ENCODE data around the gene C3orf70.

GRCh38 chr3:185157347-185157746 lies 4.5 kb upstream of the C3orf70 start:
- no peak for TF ChIP-seq GATA2 (IDR thresholded peaks at IDR 0.05; ENCODE audit: low read depth, low read length)
- TF ChIP-seq GATA3 (IDR thresholded peaks at IDR 0.05; ENCODE audit: low read depth, low read length): no peak

All from SH-SY5Y (cell line).